Measurements from ENCODE around the gene RNASE1.
"Not testable (repeated sequence)": the region's sequence is repeated elsewhere in the genome, so short reads cannot be mapped to it uniquely, and the experiment has no call there.

The RNASE1 gene

DNA sequence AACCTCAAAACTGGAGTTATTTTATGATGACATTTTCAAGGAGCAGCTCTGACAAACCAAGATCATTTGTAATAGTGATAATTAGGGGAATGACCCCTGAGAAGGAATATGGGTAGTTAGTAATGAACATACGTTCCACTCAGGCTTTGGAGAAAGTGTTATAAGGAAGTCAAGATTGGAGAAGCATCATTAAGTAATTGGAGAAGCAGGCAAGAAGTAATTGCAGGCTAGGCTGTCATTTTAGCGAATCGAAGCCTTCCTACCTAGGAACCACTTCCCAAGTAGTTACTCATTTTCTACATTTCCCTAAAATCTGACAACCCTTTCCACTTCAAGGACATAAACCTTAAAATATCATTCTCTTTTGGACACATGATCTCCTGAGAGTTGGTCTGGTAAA is 33.2 kb downstream of the RNASE1 start:
- DNase-seq: no peak

DNA sequence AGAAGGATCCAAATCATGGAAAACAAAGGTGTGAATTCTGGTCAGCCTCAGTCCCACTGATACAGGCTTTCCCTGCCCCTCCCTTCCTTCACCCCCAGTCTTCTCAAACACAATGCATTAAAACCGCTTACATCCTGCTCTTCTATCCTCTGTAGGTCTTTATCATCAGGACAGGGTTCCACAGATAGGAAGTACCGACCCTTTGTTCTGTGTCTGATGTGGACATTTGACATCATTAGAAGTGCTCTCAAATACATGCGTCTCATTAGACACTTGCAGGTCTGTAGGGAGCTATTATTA is 34.1 kb downstream of the RNASE1 start:
- no peak for DNase-seq

DNA sequence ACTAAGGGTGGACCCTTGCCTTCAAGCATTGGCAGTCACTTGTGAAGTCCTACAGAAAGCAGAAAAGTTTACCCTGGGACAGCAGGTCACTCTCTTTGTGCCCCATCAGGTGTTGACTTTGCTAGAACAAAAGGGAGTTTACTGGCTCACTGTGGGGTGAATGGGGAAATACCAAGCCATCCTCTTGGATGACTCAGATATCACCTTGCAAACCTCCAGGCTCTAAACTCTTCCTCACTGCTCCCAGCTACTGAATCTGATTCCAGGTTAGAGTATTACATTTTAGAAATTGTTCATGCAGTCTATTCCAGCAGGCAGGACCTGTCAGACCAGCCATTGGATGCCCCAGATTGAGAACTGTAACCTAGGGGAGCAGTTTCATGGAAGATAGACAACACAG is 41.7 kb downstream of the RNASE1 start:
- DNase-seq: no peak

DNA sequence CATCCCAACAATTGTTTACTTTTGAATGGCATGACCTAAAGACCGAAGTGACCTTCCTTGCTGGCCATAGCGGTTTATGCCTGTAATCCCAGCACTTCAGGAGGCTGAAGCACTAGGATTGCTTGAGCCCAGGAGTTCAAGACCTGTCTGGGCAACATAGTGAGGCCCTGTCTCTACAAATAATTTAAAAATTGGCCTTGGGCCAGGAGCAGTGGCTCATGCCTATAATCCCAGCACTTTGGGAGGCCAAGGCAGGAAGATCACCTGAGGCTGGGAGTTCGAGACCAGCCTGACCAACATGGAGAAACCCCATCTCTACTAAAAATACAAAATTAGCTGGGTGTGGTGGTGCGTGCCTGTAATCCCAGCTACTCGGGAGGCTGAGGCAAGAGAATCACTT is 43.2 kb downstream of the RNASE1 start:
- not testable (repeated sequence) for DNase-seq

DNA sequence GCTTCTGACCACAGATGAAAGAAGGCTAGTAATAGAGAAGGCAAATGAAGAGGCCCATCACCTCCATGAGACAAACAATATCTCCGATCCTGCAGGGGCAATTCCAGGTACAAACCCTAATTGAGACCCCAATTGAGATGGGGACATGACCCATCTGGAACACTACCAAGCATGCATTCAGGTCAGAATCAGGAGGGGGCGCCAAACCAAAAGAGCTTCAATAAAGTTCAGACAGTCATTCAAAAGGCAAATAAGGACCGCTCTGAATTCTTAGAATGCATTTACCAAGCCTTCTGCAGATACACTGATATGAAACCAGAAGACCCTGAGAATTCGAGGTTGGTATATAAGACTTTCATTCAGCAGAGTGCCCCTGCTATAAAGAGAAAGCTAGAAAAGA is 44.7 kb downstream of the RNASE1 start:
- no peak for DNase-seq

DNA sequence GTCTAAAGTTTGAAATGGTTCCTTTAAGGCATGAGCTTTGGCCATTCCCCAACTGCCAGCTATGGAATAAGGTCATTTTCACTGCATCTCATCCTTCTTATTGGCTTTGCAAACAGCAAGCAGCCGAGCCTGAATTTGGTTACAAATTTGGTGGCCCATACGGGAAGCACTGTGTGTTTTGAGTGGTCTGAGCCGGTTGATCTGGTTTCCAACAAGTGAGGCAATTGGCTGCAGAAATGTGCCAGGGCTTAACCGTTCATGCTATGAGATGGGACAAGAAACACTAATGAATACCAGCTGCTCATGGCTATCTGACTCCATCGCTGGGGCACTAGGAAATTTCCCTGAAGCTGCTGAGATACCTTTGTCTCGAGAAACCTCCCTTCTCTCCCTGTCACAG is 47.6 kb downstream of the RNASE1 start:
- DNase-seq: no peak

DNA sequence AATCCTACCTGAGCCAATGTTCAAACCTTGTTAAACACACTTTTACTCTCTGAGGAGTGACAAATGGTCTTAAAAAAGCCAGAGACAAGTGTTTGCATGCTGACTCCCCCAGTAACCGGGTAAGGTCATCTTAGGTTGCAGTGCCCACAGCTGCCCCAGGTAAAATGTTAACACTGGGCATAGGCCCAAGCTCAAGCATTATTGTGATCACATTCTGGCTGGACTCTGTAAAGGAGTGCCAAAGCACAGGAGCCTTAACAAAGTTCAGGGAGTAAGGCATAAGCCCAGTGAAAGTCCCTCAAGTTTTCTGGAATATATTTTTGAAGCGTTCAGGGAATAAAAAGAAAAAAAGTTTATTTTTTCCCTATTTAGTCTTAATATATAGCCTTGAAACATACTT is 48.3 kb downstream of the RNASE1 start:
- DNase-seq: no peak

DNA sequence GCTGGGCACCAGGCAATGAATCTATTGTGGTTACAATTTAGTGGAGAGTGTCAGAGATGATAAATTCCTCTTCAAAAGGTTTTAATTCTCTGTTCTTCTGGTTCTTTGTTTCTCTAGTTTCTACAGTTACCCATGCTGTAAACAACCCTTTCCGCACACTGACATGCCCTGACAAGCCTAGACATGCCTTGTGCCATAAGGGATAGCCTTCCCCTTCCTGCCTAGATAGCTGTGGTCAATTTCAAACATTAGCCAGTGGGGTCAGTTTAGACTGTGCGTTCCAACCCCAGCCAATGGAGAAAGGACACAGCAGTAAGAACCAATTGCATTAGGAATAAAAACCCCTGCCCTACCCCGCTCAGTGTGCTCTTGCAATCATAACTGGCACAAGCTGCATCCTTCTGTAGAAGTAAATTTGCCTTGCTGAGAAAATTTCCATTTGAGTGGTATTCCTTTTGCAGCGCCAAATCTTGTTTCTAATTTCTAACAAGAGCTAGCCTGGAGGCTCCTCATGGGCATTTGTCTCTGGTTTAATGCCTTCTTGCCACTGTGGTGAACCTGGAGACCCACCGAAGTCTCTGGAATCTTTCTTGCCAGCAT is 50.6 kb downstream of the RNASE1 start:
- DNase-seq: no peak

Measured in activated CD4-positive, alpha-beta T cell treated with anti-CD3 and anti-CD28 coated beads for 1 hour (primary cell).